Airway epithelial cell (primary cell): ENCODE data around the gene FOXL1. TPM values are rescaled to one million over a fixed set of nuclear protein-coding genes. Genes with fewer than 3 reads are reported as not detected.

Source experiments
- total RNA-seq: library from RNA; depleted of rRNA; stranded (reverse); fragments of >200 nt; gene quantifications from 2 replicates; pipeline ENCODE4 v1.2.3, GENCODE V29; 2015

FOXL1 gene
- total RNA-seq = 2.9 and 4.3 TPM in 2 replicates

GRCh38 chr16:86578061-86578599, at the start of gene FOXL1:
TSS of gene FOXL1 (plus strand) at chr16:86578549. CDS start at chr16:86578724, 175 bp downstream.

GRCh38 chr16:86554917-86555703, 23.2 kb upstream of the FOXL1 start, which contains the start of gene MTHFSD:
TSS of gene MTHFSD (minus strand) at chr16:86555235. CDS start at chr16:86555184, 51 bp downstream.

GRCh38 chr16:86566601-86566965, 11.8 kb upstream of the FOXL1 start, which contains the start of gene FOXC2:
TSS of gene FOXC2 (plus strand) at chr16:86566829. CDS start at chr16:86567336, 507 bp downstream.

Other genes with a start within 250 kb of the FOXL1 start
- 0.71 and 1.1 TPM in 2 replicates for gene FOXF1, start 68.0 kb upstream of the FOXL1 start, total RNA-seq
- 11.2 and 12.5 TPM in 2 replicates for gene MTHFSD, start 23.3 kb upstream of the FOXL1 start, total RNA-seq
- gene FOXC2, start 11.7 kb upstream of the FOXL1 start, total RNA-seq = 0.19 and 2.0 TPM in 2 replicates